H9 (cell line): ENCODE results near the gene PDZD2. TPM values are rescaled to one million over a fixed set of nuclear protein-coding genes. Genes with fewer than 3 reads are reported as not detected.

ENCODE experiments used
- DNase-seq: peaks from one replicate; pipeline ENCODE4 v3.0.0-alpha.2; 2017
- H2AFZ ChIP-seq: one replicate; pipeline ENCODE4 v1.6.1; 2013; ENCODE audit warnings: mild to moderate bottlenecking, low read length, control low read depth, moderate library complexity
- H2AK5ac ChIP-seq: 2 replicates; pipeline ENCODE4 v1.6.1; 2013; ENCODE audit warnings: low read length, control low read depth, mixed read lengths; ENCODE audit not compliant: insufficient read length
- H2BK120ac ChIP-seq: one replicate; pipeline ENCODE4 v1.6.1; 2013; ENCODE audit warnings: low read depth, mild to moderate bottlenecking, low read length, control low read depth, inconsistent platforms; ENCODE audit not compliant: poor library complexity, severe bottlenecking
- H2BK12ac ChIP-seq: 2 replicates; pipeline ENCODE4 v1.6.1; 2013; ENCODE audit warnings: low read length, control low read depth, mixed read lengths, low read depth; ENCODE audit not compliant: insufficient read length
- H2BK15ac ChIP-seq: 2 replicates; pipeline ENCODE4 v1.6.1; 2013; ENCODE audit warnings: low read depth, low read length, control low read depth
- H2BK20ac ChIP-seq: one replicate; pipeline ENCODE4 v1.6.1; 2013; ENCODE audit warnings: low read depth, mild to moderate bottlenecking, low read length, control low read depth, inconsistent platforms; ENCODE audit not compliant: poor library complexity, severe bottlenecking
- H2BK5ac ChIP-seq: 2 replicates; pipeline ENCODE4 v1.6.1; 2013; ENCODE audit warnings: low read length, control low read depth, mixed read lengths; ENCODE audit not compliant: insufficient read length
- H3K14ac ChIP-seq: 2 replicates; pipeline ENCODE4 v1.6.1; 2013; ENCODE audit warnings: low read length, control low read depth; ENCODE audit not compliant: insufficient read depth
- H3K18ac ChIP-seq: 2 replicates; pipeline ENCODE4 v1.6.1; 2013; ENCODE audit warnings: low read depth, mild to moderate bottlenecking, mixed read lengths, low read length, control low read depth; ENCODE audit not compliant: insufficient read length
- H3K23ac ChIP-seq: 2 replicates; pipeline ENCODE4 v1.6.1; 2013; ENCODE audit warnings: low read length, control low read depth, mixed read lengths, low read depth; ENCODE audit not compliant: insufficient read length
- H3K23me2 ChIP-seq: 2 replicates; pipeline ENCODE4 v1.6.1; 2013; ENCODE audit warnings: low read depth, mild to moderate bottlenecking, mixed read lengths, low read length, control low read depth; ENCODE audit not compliant: insufficient read length, poor library complexity, severe bottlenecking
- H3K27ac ChIP-seq: 2 replicates; pipeline ENCODE4 v1.5.1; 2013; ENCODE audit warnings: low read length, control low read depth, mixed read lengths, low read depth; ENCODE audit not compliant: insufficient read length
- H3K27me3 ChIP-seq: 2 replicates; pipeline ENCODE4 v1.6.1; 2013; ENCODE audit warnings: low read length, control low read depth, inconsistent platforms; ENCODE audit not compliant: insufficient read depth
- H3K4ac ChIP-seq: 2 replicates; pipeline ENCODE4 v1.6.1; 2013; ENCODE audit warnings: low read depth, mild to moderate bottlenecking, control low read depth, inconsistent platforms, low read length, moderate library complexity
- H3K4me1 ChIP-seq: 2 replicates; pipeline ENCODE4 v1.6.1; 2013; ENCODE audit warnings: low read length, control low read depth, inconsistent platforms; ENCODE audit not compliant: insufficient read depth
- H3K4me2 ChIP-seq: 2 replicates; pipeline ENCODE4 v1.6.1; 2013; ENCODE audit warnings: low read length, control low read depth, mixed read lengths; ENCODE audit not compliant: insufficient read length, insufficient read depth
- H3K56ac ChIP-seq: 2 replicates; pipeline ENCODE4 v1.6.1; 2013; ENCODE audit warnings: low read depth, mild to moderate bottlenecking, mixed read lengths, low read length, control low read depth; ENCODE audit not compliant: insufficient read length
- H3K79me1 ChIP-seq: 2 replicates; pipeline ENCODE4 v1.6.1; 2013; ENCODE audit warnings: low read depth, mild to moderate bottlenecking, moderate library complexity, low read length, control low read depth, inconsistent platforms; ENCODE audit not compliant: insufficient read depth, poor library complexity, severe bottlenecking
- H3K79me2 ChIP-seq: 2 replicates; pipeline ENCODE4 v1.6.1; 2013; ENCODE audit warnings: low read length, control low read depth, inconsistent platforms; ENCODE audit not compliant: insufficient read depth
- H3K9ac ChIP-seq: 2 replicates; pipeline ENCODE4 v1.6.1; 2013; ENCODE audit warnings: low read length, control low read depth, mixed read lengths; ENCODE audit not compliant: insufficient read length; ENCODE audit errors: extremely low read depth
- H3K9me3 ChIP-seq: one replicate; pipeline ENCODE4 v1.6.1; 2013; ENCODE audit warnings: low read depth, low read length, inconsistent platforms; ENCODE audit not compliant: control insufficient read depth
- H3T11ph ChIP-seq: one replicate; pipeline ENCODE4 v1.6.1; 2013; ENCODE audit warnings: mild to moderate bottlenecking, low read length, control low read depth, inconsistent platforms
- H4K20me1 ChIP-seq: one replicate; pipeline ENCODE4 v1.6.1; 2013; ENCODE audit not compliant: control insufficient read depth, insufficient read length, insufficient read depth
- H4K5ac ChIP-seq: 2 replicates; pipeline ENCODE4 v1.6.1; 2013; ENCODE audit warnings: low read depth, mild to moderate bottlenecking, mixed read lengths, low read length, control low read depth; ENCODE audit not compliant: insufficient read length
- H4K8ac ChIP-seq: replicated peaks from 2 replicates; pipeline ENCODE4 v1.6.1; 2013; ENCODE audit warnings: low read length, control low read depth, mixed read lengths, low read depth; ENCODE audit not compliant: insufficient read length
- H4K91ac ChIP-seq: 2 replicates; pipeline ENCODE4 v1.6.1; 2013; ENCODE audit warnings: low read depth, mild to moderate bottlenecking, moderate library complexity, mixed read lengths, low read length, control low read depth; ENCODE audit not compliant: insufficient read length
- H3K27ac Mint-ChIP-seq, 3 experiments: 2 replicates in 2 of 3; 3 replicates in 1 of 3; pipeline ENCODE4 v1.8.0; 2020 to 2021; ENCODE audit warnings: mixed read lengths in 3 of 3, mild to moderate bottlenecking in 1 of 3, moderate library complexity in 1 of 3
- H3K27me3 Mint-ChIP-seq: 2 replicates; pipeline ENCODE4 v1.8.0; 2021; ENCODE audit warnings: low read depth, mild to moderate bottlenecking, moderate library complexity, mixed read lengths
- H3K36me3 Mint-ChIP-seq, 3 experiments: 2 replicates in 2 of 3; 3 replicates in 1 of 3; pipeline ENCODE4 v1.8.0; 2020 to 2021; ENCODE audit warnings: low read depth in 3 of 3, mixed read lengths in 3 of 3; ENCODE audit not compliant: insufficient read depth in 1 of 3
- H3K4me1 Mint-ChIP-seq, 2 experiments: 2 replicates each; pipeline ENCODE4 v1.8.0; 2020; ENCODE audit warnings: mixed read lengths in 2 of 2
- H3K4me3 Mint-ChIP-seq, 2 experiments: 2 replicates in 1 of 2; 3 replicates in 1 of 2; pipeline ENCODE4 v1.8.0; 2020 to 2021; ENCODE audit warnings: mild to moderate bottlenecking in 2 of 2, mixed read lengths in 2 of 2, moderate library complexity in 1 of 2
- H3K9me3 Mint-ChIP-seq, 2 experiments: 2 replicates in 1 of 2; 3 replicates in 1 of 2; pipeline ENCODE4 v1.8.0; 2020; ENCODE audit warnings: mild to moderate bottlenecking in 2 of 2, mixed read lengths in 2 of 2, moderate library complexity in 1 of 2
- CTCF ChIP-seq: fragments of 200-600 bp; sonication (generic); conservative IDR thresholded peaks from 3 replicates; pipeline ENCODE4 v1.8.0; 2021; ENCODE audit warnings: antibody characterized with exemption, mild to moderate bottlenecking
- WGBS: extraction: QIAGEN DNeasy Blood & Tissue Kit; methylation state at CpG from one replicate; pipeline ENCODE4 v1.1.7; 2013; ENCODE audit warnings: missing lambda C conversion rate, low lambda C conversion rate, mixed read lengths; ENCODE audit not compliant: insufficient read length; ENCODE audit errors: extremely low coverage; 5-methylcytosine and 5-hydroxymethylcytosine counted together
- total RNA-seq: library from RNA; stranded (reverse); gene quantifications from 2 replicates; pipeline ENCODE4 v1.2.1, GENCODE V29; 2021

PDZD2 gene
- total RNA-seq, 1 experiment from 2014 or later, result 9.9 TPM

GRCh38 chr5:31993165-31993961 lies 354.4 kb downstream of the PDZD2 start:
- H2BK120ac ChIP-seq, result no peak overlapping the region
- no peak overlapping the region for H2BK20ac ChIP-seq
- peak overlapping the region; percentile 40 for H4K91ac ChIP-seq
- H2AFZ ChIP-seq, result no peak overlapping the region
- H2AK5ac ChIP-seq, result no peak overlapping the region
- no peaks in the 10 kb centered on the region for H4K20me1 ChIP-seq
- H3K27me3 Mint-ChIP-seq, result no peaks in the 10 kb centered on the region
- no peak overlapping the region for H2BK15ac ChIP-seq
- no peak overlapping the region for H3K14ac ChIP-seq
- H3K18ac ChIP-seq, result peak overlapping the region; percentile 14
- no peak overlapping the region for H3K9ac ChIP-seq
- H2BK5ac ChIP-seq, result no peak overlapping the region
- H3K23me2 ChIP-seq, result no peaks in the 10 kb centered on the region
- H3K27me3 ChIP-seq, result no peaks in the 10 kb centered on the region
- no peak for DNase-seq
- H3K79me2 ChIP-seq, result no peaks in the 10 kb centered on the region
- H3K4me1 ChIP-seq, result peaks cover 17% of the 10 kb centered on the region; the same call in 1 of the 2 replicates
- no peak overlapping the region for H4K5ac ChIP-seq
- H3K36me3 Mint-ChIP-seq, result peaks cover 2 to 5% (median 4%) of the 10 kb centered on the region in 3 experiments; a peak in 6 of 7 replicates
- H3K4ac ChIP-seq, result no peak overlapping the region
- H3K56ac ChIP-seq, result no peak overlapping the region
- no peak overlapping the region for H3K23ac ChIP-seq
- no CpG with 5 or more reads among the region's 6 CpGs for whole genome bisulfite sequencing
- H3K9me3 ChIP-seq, result no peaks in the 10 kb centered on the region
- H3K79me1 ChIP-seq, result no peaks in the 10 kb centered on the region
- no peaks in the 10 kb centered on the region for H3K9me3 Mint-ChIP-seq
- H3K4me1 Mint-ChIP-seq, result peaks cover 47 to 56% of the 10 kb centered on the region in 2 experiments
- H3K27ac Mint-ChIP-seq, result peak overlapping the region; percentile 56 to 95 (median 89)
- H3K4me3 Mint-ChIP-seq, result no peak overlapping the region
- no peak overlapping the region for H4K8ac ChIP-seq
- no peak overlapping the region for H3T11ph ChIP-seq
- no peak for TF ChIP-seq CTCF
- peak overlapping the region; percentile 2 for H3K27ac ChIP-seq
- H2BK12ac ChIP-seq, result no peak overlapping the region
- H3K4me2 ChIP-seq, result no peak overlapping the region
